ENCODE measurements around the gene PALLD. TPM values are rescaled to one million over a fixed set of nuclear protein-coding genes. Genes with fewer than 3 reads are reported as not detected.
A peak's percentile ranks its signal among the peaks of the same experiment; 100 is the strongest.

Gene PALLD
- total and polyA plus RNA-seq, 12 donors = 169 to 1,537 (median 667) TPM

DNA sequence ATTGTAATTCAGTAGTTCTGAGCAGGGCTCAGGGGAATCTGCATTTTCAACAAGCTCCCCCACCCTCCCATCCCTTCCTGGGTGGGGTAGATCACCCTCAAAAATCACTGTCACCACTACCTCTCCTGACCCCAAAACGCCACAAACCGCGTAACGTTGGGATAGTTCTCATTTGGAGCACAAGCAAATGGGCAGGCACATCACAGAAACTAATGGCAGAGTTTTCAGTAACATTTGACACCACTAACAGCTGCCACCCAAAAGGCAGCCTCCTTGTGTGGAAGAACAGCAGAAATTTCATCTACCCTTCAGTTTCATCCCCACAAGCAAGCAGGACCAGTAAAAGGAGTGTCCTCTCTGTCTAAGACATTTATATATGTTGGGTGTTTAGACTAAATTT is 132.7 kb downstream of the PALLD start:
- DNase-seq (no peak), ATAC-seq (no peak)
- intact Hi-C loops (cut with DNase I) = loop anchor here in 1 of 10 donors (5.0 kb wide), 1 partner anchor 42 kb away; no protein-coding TSS in a partner anchor
- Histone ChIP-seq H3K27me3 (peaks cover 0 to 55% (median 0%) of the 10 kb centered on the region in 7 donors), H3K27ac (peak overlapping the region in 2 of 10 donors; percentile 21 to 92), H3K36me3 (no peaks in the 10 kb centered on the region), H3K9me3 (no peaks in the 10 kb centered on the region), H3K4me1 (peaks cover 0 to 37% (median 30%) of the 10 kb centered on the region in 9 donors), H3K4me3 (no peak overlapping the region)
- 89 to 93% methylated on average over 4 of the region's 4 CpGs for WGBS, 2 donors
- TF ChIP-seq, protein P1, sequence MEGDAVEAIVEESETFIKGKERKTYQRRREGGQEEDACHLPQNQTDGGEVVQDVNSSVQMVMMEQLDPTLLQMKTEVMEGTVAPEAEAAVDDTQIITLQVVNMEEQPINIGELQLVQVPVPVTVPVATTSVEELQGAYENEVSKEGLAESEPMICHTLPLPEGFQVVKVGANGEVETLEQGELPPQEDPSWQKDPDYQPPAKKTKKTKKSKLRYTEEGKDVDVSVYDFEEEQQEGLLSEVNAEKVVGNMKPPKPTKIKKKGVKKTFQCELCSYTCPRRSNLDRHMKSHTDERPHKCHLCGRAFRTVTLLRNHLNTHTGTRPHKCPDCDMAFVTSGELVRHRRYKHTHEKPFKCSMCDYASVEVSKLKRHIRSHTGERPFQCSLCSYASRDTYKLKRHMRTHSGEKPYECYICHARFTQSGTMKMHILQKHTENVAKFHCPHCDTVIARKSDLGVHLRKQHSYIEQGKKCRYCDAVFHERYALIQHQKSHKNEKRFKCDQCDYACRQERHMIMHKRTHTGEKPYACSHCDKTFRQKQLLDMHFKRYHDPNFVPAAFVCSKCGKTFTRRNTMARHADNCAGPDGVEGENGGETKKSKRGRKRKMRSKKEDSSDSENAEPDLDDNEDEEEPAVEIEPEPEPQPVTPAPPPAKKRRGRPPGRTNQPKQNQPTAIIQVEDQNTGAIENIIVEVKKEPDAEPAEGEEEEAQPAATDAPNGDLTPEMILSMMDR (IDR thresholded peaks at IDR 0.05) = no peak

DNA sequence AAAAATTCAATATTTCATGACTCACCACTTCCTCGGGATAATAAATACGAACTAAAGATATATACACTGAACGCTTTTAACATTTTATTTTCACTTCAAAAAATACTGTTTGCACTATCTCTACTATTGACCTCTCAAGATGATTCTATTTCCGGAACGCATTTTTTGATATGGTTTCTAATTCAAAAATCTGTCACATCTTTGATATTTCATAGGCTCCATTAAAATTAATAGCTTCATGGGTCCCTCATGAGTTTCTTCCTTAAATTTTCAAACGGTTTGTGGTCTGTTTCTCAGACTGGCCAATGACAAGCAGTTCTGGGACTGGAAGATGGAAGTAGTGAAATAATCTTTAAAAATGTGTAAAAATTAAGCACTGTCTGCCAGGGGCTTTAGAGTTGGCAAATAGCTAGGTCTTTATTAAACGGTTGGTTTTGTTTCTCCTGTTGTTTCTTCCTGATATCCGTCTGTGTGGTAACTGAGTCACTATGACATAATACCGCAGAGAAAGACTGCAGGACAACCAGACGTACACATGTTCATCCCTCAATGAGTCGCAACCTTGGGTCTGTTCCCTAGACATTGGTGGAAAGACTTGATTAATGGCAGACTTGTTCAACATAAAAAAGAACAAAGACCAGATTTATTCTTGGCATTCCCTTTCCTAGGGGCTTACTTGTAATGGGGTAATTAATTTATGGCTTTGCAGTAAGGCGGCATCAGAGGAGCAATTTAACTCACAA is 133.8 kb downstream of the PALLD start:
- no peak for ATAC-seq
- peak overlapping the region in 8 of 10 donors; percentile 45 to 68 (median 62) for H3K4me3 ChIP-seq
- peaks cover 0 to 64% (median 0%) of the 10 kb centered on the region in 7 donors for H3K27me3 ChIP-seq
- no peak for DNase-seq
- H3K27ac ChIP-seq = peak overlapping the region in 7 of 10 donors; percentile 72 to 92 (median 84)
- H3K4me1 ChIP-seq = peaks cover 0 to 48% (median 40%) of the 10 kb centered on the region in 9 donors
- no peaks in the 10 kb centered on the region for H3K9me3 ChIP-seq
- no peaks in the 10 kb centered on the region for H3K36me3 ChIP-seq
- WGBS, 2 donors = 74 to 75% methylated on average over 12 of the region's 12 CpGs
- intact Hi-C loops (cut with DNase I) = loop anchor here in 5 of 10 donors (2.0 to 5.0 kb wide), 2 partner anchors 43 to 44 kb away; no protein-coding TSS in a partner anchor
- TF ChIP-seq, protein P1 (IDR thresholded peaks at IDR 0.05) = no peak

DNA sequence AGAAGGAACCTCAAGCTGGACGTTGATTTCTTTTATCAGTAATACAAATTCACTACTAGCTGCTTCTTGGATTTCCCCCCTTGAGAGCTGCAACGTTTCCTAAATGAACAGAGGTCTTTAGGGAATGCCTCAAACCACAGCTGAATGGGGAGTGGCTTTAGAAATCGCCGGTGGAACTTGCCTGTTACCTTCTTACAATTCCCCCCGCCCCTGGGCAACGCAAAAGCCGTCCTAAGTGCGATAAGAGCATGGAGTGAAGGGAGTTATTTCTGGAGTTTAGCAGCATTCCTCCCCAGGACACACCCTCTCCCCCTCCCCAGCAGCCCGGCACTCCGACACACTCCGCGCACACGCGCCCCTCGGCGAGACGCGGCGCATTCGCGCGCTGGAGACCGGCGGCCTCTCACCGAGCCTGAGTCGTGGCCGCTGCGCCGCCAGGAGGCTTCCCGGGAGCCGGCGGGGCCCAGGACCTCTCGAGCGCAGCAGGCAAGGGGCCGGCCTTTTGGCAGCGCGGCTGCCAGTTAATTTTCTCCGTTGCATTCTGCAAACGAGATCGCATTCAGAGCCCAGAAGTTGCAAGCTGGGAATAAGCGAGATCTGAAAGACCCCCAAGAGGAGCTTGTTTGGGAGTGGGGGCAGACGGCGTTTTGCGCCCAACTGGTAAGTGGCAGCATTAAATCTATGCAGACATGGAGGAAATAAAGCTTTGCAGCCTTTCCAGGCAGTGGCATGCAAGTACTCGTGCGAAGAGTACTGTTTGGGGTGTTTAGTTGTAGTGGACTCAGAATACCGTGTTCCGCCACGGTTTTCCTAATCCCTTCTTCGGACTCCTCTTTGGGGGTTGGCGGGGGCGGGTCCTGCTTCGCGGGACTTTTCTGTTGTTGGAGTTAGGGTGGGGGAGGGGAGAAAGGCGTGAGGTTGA is 134.7 kb downstream of the PALLD start:
- TF ChIP-seq, protein P1 (IDR thresholded peaks at IDR 0.05) = peak in 8 of 9 donors; percentile 0 to 63 (median 46)
- H3K27ac ChIP-seq = peak overlapping the region; percentile 29 to 92 (median 76)
- H3K4me3 ChIP-seq = peak overlapping the region; percentile 27 to 68 (median 60)
- WGBS, 2 donors = 1% methylated on average over 55 of the region's 55 CpGs
- ATAC-seq (peak; percentile 82 to 92 (median 88)), DNase-seq (peak; percentile 57 to 75)
- H3K36me3 ChIP-seq = no peaks in the 10 kb centered on the region
- intact Hi-C loops (cut with DNase I) = loop anchor here in 5 of 10 donors (2.0 to 5.0 kb wide), 2 partner anchors 44 to 45 kb away; no protein-coding TSS in a partner anchor
- H3K4me1 ChIP-seq = peaks cover 0 to 57% (median 47%) of the 10 kb centered on the region in 9 donors
- H3K9me3 ChIP-seq = no peaks in the 10 kb centered on the region
- H3K27me3 ChIP-seq = peaks cover 0 to 64% (median 0%) of the 10 kb centered on the region in 7 donors

DNA sequence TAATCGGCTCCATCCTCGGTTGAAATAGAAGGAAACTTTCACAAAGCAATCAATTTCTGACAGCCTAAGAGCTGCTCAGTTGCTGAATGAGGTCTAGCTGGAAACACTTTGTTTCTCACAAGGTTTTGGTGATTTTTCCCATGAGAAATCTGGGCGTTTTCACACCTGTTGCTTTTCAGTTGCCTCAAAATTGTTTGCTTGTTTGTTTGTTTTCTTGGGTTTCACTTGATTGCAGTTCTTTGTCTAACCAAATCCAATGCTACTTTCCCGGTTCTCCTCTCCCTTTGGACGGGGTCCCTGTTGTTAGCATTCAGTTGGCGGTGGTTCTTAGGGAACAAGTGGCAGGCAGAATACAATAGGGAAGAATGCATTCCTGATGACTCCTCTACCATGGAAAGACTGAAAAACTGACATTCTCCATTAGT is 135.5 kb downstream of the PALLD start:
- H3K27me3 ChIP-seq = peaks cover 0 to 64% (median 0%) of the 10 kb centered on the region in 7 donors
- no peaks in the 10 kb centered on the region for H3K36me3 ChIP-seq
- no peak for DNase-seq
- TF ChIP-seq, protein P1 (IDR thresholded peaks at IDR 0.05) = no peak
- ATAC-seq = peak in 1 of 8 donors; percentile 30
- peaks cover 3 to 65% (median 55%) of the 10 kb centered on the region in 9 donors for H3K4me1 ChIP-seq
- no peaks in the 10 kb centered on the region for H3K9me3 ChIP-seq
- intact Hi-C loops (cut with DNase I) = loop anchor here in 4 of 10 donors (5.0 kb wide), 1 partner anchor 45 kb away; no protein-coding TSS in a partner anchor
- peak overlapping the region in 9 of 10 donors; percentile 52 to 92 (median 77) for H3K27ac ChIP-seq
- peak overlapping the region; percentile 27 to 68 (median 60) for H3K4me3 ChIP-seq
- 12 to 13% methylated on average over 6 of the region's 6 CpGs for WGBS, 2 donors
